Anterior cingulate cortex (tissue), 58 donors: ENCODE results near the gene FIGNL2.

Experiments
- DNase-seq, 58 donors: peaks; one replicate each; lab custom pipeline; 2025; lab: John Stamatoyannopoulos, UW

The FIGNL2 gene

DNA sequence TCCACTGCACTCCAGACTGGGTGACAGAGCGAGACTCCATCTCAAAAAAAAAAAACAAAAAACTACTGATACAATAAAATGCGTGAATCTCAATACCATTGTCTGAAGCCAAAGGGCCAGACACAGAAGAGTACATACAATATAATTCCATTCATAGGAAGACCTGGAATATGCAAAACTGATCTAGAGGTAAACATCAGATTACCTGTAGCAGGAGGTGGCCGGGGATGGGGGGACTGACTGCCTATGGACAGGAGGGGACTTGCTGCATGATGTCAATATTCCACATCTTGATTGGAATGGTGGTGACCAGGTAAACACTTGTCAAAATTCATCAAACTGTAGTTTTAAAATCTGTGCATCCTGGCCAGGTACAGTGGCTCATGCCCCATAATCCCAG lies 12.5 kb upstream of the FIGNL2 start:
- DNase-seq, result no peak

DNA sequence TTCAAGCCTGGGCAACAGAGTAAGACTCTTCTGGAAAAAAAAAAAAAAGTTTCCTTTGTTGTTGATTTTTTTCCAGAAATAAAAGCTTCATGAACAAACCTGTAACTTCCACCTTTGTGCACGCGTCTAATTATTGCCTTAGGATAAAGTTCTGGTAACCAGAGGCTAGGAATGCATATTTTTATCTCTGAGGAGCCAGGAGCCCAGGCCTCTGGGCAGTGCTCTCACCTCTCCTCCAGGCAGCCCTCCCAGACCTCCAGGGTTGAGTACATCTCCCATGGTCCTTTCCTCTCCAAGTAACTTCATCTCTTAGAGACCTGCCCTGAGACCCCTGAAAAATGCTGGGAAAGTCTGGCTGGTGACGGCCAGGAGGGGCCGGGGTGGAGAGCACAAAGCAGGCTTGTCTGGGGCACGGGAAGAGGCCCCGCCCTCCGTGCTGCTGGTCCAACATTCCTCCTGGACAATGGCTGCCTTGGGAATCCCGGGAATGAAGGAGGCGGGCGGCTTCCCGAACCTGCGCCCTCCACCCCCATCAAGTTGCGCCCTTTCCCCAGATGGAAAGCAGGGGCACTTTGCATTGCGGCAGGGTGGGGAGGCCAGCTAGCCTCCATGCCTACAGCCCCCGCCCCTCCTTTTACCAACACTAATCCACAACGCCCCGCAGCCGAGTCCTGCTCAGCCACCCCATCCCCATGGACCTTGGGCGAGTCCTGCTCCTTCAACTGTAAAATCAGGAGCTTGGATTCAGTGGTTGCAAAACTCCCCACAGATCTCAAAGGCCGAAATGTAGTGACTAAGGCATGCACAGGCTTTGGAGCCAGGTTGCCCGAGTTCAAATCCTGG lies 7.3 kb upstream of the FIGNL2 start:
- no peak for DNase-seq

DNA sequence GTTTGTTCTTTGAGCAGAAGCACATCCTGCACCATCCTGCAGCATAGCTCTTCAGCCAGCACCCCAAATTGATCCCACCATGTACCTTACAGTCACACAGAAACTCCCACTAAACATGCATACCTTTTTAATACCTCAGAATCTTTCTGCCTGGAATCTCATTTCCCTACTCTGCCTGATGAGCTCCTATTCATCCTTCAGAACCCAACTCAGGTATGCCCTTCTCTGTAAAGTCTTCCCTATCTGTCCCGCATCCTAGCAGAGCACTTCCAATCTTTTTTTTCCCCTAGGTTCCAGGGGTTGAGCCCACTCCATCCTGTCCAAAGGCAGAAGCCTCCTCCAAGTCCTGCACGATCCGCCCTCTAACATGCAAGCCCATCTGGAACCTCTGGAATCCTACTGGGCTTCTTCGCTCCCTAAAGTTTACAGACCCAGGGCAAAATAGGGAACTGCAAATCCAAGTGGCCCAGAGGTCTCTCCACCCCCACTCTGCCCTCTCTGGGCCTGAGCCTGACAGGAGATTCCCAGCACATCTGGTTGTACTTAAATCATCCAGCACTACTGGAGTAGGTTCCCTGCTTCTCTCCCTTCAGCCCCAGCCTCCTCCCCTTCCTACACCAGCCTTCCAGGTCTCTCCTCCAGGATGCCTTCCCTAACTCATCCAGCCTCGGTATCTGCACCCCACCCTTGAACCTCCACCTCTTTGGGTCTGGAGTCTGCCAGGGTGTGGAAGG lies 4.1 kb upstream of the FIGNL2 start:
- DNase-seq, result no peak

DNA sequence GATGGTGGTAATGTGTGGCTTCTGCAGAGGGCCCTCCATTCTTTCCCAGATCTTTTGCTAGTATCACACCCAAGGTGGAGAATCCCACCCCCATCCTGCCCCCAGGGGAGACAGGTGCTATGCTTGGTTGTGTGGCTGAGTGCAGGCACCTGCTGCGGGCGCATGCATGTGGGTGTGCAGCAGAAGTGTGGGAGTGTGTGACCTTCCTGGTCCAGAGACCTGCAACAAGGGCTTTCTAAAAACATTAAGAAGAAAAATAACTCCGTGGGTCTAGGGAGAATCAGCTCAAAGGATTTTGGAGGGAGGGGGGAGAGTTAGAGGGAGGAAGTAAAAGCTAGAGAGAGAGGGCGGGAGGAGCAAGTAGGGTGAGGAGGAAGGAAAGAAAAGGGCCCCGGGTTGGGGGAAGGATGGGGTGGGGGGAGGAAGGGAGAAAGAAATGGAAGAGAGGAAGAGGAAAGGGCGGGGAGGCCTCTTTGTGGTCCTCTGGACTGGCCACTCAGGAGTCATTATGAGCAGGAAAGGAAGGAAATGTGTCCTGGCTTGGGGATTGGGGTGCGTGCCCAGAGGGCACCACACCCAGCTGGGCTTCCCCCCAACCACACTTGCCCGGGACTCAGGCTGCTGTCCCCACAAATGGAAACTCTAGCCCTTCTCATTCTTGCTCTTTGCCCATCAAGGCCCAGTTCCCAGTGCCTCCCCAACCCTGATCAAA lies 3.1 kb upstream of the FIGNL2 start:
- DNase-seq, result no peak

DNA sequence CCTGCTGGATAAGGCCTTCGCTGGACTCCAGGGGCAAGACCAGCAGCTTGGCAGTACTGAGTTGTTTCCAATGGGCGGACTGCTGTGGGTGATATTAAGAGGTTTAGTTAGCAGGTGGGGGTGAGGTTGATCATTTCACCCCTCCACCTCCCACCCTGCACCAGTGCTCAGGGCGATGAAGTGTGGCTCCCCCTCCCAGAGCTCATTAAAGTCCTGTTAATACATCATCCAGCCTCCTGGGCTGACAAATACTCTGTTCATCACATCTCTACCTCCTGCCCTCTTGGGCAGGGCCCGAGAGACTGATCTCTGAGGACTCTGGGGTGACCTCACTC lies 2.4 kb upstream of the FIGNL2 start:
- no peak for DNase-seq

DNA sequence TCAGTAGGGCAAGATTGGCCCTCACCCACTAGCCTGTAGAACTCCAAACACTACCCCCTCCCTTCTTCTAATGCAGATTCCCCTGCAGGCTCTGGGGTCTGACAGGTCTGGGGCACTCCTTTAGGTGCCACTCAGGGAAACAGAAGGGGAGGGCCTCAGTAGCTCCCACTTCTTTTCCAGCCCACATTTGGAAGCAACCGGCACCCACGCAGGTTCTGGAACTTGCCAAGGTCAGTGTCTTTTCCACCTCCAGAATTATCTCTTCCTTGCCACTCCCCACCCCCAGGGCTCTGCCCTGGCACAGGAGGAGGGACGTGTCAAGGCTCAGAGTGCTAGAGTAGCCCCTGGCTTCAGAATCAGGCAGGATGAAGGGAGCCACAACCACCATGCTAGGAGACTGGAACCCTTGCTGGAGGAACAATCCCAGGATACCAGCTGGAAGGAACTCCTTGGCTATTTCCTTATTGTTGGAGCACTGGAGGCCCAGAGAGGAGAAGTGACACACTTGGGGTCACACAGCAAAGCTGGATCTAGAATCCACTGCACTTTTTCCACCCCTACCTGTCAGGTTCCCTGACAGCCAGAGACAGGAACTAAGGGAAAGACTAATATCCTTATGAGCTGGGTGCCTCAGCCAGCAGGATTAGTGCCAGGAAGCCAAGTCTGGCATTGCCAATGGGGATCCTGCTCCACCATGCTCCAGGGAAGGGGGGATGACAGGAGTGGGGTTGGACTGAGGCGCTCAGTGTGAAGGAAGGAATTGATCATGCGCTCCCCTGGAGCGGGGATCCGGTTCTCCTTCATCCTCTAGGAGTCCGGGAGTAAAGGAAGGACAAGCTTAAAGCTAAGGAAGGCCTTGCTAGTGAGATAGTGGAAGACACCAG lies 1.8 kb upstream of the FIGNL2 start:
- no peak for DNase-seq

DNA sequence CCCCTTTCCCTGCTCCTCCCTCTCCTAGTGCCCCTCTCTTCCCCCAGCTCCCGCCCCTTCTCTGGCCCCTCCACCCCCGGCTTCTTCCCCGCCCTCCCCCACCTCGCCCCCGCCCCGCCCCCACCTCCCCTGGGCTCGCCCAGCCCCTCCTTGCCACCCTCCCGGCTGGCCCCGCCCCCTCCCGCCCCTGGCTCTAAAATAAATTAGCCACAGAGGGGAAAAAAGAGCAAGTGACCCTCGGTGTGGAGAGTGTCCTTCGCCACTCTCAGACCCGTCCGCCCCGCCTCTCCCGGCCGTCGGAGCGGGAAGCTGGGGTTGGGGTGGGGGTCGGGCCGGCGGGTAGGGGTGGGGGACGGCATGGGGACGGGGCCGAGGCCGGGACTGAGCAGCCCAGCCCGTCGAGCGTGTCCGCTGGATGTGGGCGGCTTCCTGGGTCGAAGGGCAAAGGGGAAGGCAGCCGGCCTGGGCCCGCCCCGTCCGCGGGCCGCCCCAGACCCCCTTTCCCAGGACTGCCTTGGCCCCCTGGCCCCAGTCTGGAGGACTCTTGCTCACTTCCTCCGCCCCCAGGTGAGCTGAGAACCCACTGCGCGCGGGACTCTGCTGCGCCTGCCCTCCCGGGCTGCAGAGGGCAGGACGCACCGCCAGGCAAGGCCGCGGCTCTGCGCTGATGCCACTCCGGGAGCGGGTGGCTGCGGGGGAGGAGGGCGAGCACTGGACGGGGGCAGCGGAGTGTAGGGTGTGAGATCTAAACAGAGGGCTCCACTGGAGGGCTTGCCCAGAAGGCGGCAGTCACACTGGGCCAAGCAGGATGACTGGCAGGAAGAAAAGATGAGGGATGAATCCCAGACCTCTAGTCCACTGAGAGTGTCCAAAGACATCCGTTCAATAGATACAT lies 570 bp upstream of the FIGNL2 start:
- DNase-seq, result peak in 1 of 58 donors; percentile 68

DNA sequence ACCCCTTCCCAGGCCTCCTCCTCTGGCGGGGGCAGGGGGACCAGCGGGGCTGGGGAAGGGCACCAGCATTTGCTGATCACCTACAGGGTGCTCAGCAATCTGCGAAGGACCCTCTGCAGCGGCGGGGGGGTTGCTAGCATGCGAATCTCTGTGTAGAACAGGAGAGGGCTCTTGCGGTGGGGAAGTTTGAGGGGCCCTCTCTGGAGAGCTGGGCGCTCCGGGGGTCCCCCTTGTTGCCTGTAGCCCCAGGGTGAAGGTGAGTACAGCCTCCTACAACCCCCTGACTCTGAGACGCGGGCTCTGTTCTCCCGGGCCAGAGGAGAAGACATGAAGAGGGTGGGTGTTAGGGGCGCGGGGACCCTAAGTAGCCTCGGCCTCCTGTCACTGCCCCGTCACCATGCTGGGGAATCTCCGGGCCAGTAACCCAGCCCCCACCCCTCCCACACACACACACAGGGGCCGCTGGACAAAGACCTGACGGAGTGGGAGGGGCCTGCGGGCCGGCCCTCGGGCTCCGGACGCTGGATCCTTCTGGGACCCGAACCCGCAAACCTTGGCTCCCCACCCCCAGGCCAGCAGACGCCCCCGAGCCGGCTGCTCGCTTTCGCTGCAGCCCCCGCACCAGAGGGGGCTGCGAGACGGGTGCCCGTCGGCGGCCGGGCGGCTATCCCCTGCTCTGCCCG lies 734 bp downstream of the FIGNL2 start:
- peak in 1 of 58 donors; percentile 31 for DNase-seq

DNA sequence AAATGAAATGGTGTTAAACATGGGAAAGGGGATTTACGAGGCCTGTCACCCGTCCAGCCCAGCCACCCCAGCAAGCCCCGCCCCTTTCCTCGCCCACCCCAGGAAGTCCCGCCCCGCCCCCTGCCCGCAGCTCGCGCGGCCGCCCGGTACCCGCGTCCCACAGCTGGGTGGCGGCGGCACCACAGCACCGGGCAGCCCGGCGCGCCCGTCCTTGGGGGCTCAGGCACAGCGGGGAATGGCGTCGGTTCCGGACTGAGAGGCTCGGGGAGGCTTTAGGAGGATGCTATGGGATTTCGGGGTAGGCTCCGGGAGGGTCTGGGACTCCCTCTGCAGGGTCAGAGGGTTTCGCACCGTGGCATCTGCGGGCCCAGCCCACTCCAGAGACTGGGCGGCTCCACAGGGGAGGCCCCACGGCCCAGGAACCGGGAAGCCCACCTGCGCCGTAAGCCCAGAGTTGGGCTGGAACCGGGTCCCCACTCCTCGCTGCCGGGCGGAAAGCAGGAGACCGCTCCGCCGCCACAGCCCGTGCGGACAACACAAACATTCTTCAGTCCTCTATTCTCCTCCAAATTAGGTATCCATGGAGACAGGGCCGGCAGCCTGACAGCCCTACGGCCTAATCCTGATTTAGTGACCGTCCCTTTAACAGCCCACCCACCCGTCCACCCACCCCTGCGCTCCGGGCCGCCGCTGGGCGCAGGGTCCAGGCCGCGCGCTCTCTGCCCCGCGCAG lies 1.4 kb downstream of the FIGNL2 start:
- DNase-seq, result peak in 16 of 58 donors; percentile 10 to 52 (median 26)

DNA sequence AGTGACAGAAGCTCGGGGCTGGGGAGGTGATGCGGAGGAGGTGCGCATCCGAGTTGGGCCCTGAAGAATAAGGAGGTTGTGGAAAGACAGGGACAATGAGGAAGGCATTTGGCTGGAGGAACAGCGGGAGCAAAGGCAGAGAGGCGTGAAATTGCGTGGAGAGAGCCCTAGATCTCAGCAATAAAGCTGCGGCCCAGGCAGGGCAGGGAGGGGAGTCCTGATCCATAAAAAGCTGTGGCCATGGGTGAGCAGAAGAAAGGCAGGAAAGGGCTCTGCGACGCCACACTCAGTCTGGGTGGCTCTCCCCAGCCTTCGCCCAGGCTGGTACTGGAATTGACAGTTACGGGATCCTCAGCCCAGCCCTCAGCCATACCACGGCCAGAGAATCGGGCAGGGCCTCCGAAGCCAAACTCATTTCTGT lies 2.2 kb downstream of the FIGNL2 start:
- no peak for DNase-seq

DNA sequence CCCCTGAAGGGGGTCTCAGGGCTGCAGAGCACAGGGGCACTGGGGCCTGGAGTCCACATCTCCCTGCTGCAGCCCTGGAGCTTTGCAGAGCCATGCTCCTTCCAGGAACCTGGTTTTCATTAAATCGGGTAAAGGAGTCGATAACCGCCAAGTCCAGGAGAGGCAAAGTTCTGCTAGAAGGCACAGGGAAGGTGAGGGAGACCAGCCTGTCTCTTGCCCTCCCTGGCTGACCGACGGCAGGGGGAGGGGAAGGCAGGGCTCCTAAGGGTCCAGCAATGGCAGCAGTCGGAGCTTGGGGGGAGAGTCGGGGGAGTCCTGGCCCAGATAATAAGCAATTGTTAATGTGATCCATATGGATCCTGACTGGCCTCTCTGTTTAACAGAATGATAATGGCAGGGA lies 3.0 kb downstream of the FIGNL2 start:
- DNase-seq, result no peak

DNA sequence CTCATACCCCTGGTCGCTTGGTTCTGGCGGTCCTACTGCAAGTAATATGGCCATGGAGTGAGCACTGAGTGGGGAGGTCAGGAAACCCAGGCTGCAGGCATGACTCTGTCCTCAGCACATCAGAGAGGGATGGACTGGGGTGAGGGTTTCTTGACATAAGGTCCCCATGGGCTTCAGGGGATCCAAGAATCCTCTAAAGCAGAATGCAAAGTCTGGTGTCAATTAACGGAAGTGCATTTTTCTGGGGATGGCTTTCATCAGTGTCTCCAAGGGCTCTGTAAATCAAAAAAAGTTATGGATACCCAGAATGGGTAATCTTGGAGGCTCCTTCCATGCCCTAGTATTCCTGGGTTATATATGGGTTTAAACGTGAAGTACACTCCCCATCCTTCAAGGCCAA lies 3.7 kb downstream of the FIGNL2 start:
- no peak for DNase-seq

DNA sequence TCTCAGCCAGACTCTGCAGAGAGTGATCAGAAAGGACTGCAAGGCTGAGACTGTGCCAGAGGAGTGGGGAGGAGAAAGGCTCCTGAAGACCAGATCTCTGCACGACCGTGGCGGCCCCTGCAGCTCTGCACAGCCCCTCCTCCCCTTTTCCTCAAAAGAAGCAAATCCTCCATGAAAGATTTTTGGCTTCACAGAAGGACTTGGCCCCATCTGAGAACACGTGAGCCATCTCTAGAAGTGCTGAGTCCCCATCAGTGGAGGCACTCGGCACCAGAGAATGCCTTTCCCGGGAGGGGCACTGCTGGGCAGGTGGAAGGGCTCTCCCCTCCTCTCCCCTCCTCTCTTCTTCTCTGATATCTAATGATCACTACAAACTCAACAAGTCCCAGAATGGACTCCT lies 6.8 kb downstream of the FIGNL2 start:
- DNase-seq, result no peak

DNA sequence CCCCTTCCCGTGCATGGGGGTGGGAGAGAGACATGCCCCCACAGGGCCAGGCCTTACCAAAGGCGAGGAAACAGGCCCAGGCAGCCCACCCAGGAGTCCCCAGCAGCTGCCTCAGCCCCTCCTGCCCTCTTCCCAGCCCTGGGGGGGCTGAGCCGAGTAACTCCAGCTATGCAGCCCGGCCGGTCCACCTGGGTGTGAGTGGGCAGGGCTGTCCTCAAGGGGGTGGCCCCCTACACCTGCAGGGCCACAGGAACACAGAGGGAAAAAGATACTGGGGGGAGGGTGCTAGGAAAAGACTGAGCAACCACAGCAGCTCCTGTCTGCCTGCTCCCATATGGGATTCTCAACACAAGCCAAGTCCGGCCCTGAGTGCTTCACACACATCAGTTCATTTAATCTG lies 7.6 kb downstream of the FIGNL2 start:
- DNase-seq, result no peak

DNA sequence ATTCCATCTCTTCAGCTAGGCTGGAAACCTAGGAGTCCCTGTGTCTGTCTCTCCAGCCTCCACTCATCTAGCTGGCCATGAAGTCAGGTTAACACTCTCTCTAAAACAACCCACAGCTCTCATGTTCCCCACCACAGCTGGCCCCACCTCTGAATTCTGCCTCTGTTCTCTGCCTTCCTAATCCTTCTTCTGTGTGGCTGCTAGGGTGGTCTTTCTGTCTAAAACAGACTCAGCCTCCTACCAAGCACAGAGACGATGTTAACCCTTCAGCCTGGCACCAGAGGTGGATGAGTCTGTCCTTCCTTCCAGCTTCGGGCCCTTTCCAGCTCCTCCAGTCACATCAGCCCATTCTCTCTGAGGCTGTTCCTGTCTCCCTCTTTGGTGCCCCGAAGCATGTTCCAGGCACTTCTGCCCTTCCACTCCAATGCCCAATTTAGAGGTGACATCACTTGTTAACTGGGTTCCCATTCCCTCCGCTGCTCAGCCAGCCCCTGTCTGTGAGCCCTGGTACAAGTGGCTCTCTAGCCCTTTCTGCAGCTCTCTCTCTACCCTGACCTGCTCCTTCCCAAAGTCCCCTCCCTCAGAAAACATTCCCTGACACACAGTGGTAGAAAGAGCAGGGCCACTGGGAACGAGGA lies 9.1 kb downstream of the FIGNL2 start:
- DNase-seq, result no peak

DNA sequence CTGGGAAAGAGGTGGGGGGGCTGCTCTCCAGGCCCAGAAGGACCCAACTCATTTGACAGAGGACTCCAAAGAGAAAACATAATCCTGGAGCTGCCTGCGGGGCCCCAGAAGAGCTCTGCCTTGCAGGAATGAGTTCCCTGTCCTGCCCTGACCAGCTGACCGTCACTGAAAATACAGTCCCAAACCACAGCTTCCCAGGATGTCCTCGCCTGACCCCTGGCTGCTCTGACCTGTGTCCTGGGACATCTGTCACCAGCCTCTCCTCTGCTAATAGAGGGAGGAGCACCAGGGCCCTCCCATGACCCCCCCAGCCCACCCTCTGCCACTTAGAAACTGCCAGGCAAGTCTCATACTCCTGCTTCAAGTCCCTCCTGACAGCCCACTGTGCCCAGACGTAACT lies 9.8 kb downstream of the FIGNL2 start:
- no peak for DNase-seq

DNA sequence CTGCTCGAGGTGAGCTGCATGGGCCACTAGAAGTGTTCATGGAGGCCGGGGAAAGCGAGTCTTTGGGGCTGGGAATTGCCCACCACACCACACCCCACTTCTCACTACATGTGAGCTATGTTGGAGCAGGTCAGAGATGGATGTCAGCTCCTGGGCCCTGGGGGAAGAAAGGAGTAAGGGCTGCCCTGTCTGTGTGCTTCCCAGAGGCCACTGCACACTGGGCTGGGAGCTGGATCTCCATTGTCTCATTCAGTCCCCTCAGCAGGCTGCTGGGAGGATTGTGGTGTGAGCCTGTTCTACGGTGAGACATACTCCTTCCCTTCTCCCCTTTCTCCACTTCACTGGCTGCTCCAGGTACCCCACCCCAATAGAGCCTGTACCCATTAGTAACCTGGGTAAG lies 10.5 kb downstream of the FIGNL2 start:
- DNase-seq, result no peak

DNA sequence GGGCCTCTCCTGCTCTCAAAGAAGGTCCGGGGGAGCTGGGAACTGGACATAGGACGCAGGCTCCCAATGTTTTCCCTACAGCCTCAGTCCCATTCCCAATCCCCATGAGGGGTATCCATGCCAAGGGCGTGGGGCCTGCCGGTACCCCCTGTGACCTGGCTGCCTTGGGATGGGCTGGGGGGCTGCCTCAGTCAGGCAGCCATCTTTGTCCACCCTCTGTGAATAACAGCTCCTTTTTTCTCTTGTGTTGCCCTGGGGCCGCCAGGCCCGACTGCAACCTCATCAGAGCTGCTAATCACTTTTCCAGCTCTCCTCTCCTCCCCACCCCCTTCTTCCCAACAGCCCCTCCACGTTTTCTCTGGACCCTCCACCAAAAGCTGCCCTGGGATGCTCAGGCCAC lies 11.2 kb downstream of the FIGNL2 start:
- DNase-seq, result no peak
